ENCODE data around the gene LPXN.

Gene LPXN

DNA sequence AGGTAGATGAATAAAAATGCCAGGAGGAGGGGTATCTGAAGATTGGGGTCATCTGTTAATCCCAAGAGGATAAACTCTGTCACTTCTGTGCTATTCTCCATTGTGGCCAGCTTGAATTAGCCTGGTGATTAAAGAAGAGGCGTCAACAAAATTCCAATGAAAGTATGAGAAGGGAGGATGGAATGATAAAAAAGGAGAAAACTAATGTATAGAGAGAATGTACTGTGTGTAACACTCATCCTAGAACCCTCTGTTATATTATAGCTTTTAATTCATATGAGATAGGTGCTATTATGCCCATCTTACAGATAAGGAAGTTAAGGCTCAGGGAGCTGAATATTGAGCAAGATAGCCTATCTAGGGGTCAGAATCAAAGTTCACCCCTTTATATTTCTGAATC lies 67.7 kb downstream of the LPXN start, which contains the start of gene OR5B21:
OR5B21 (minus strand) TSS at position 101 of the 400 bp plus-strand sequence; CDS start at position 101, 0 bp downstream.
- no peak within 1 kb of the TSS for H3K4me3 ChIP-seq (ENCODE audit: low read length)
- TF ChIP-seq, protein P1, sequence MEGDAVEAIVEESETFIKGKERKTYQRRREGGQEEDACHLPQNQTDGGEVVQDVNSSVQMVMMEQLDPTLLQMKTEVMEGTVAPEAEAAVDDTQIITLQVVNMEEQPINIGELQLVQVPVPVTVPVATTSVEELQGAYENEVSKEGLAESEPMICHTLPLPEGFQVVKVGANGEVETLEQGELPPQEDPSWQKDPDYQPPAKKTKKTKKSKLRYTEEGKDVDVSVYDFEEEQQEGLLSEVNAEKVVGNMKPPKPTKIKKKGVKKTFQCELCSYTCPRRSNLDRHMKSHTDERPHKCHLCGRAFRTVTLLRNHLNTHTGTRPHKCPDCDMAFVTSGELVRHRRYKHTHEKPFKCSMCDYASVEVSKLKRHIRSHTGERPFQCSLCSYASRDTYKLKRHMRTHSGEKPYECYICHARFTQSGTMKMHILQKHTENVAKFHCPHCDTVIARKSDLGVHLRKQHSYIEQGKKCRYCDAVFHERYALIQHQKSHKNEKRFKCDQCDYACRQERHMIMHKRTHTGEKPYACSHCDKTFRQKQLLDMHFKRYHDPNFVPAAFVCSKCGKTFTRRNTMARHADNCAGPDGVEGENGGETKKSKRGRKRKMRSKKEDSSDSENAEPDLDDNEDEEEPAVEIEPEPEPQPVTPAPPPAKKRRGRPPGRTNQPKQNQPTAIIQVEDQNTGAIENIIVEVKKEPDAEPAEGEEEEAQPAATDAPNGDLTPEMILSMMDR (conservative IDR thresholded peaks at IDR 0.05; ENCODE audit: low read length), result no peak
- DNase-seq (ENCODE audit: low read depth), result no peak

- TF ChIP-seq, protein P1 (conservative IDR thresholded peaks at IDR 0.05; ENCODE audit: low read length), result no peak
- DNase-seq (ENCODE audit: low read depth), result no peak
- no peak overlapping the region for H3K4me3 ChIP-seq (ENCODE audit: low read length)
These were observed 68.3 kb downstream of the LPXN start for GRCh38 chr11:58507355-58507754.

GRCh38 chr11:58506935-58507334 lies 68.7 kb downstream of the LPXN start:
- DNase-seq (ENCODE audit: low read depth), result no peak
- TF ChIP-seq, protein P1 (conservative IDR thresholded peaks at IDR 0.05; ENCODE audit: low read length), result no peak
- H3K4me3 ChIP-seq (ENCODE audit: low read length), result no peak overlapping the region

GRCh38 chr11:58505849-58506248 lies 69.8 kb downstream of the LPXN start:
- no peak for DNase-seq (ENCODE audit: low read depth)
- TF ChIP-seq, protein P1 (conservative IDR thresholded peaks at IDR 0.05; ENCODE audit: low read length), result no peak
- no peak overlapping the region for H3K4me3 ChIP-seq (ENCODE audit: low read length)

GRCh38 chr11:58504232-58504631 lies 71.4 kb downstream of the LPXN start:
- H3K4me3 ChIP-seq (ENCODE audit: low read length), result no peak overlapping the region
- no peak for DNase-seq (ENCODE audit: low read depth)
- TF ChIP-seq, protein P1 (conservative IDR thresholded peaks at IDR 0.05; ENCODE audit: low read length), result no peak

GRCh38 chr11:58503361-58503856 lies 72.2 kb downstream of the LPXN start:
- TF ChIP-seq, protein P1 (conservative IDR thresholded peaks at IDR 0.05; ENCODE audit: low read length), result no peak
- DNase-seq (ENCODE audit: low read depth), result no peak
- no peak overlapping the region for H3K4me3 ChIP-seq (ENCODE audit: low read length)

DNA sequence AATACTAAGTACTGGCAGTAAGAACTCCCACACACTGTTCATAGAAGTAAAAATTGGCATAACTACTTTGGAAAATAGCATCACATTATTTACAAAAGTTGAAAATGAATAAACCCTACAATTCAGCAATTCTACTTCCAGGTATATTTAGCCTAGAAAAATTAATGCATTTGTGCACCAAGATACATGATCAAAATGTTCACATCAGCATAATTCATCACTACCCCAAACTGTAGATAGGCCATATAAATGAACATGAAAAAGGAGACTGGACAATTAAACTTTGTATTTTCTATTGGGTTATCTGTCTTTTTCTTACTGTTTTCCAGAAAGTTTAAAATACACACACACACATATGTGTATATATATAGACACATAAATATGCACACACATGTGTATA lies 73.7 kb downstream of the LPXN start:
- DNase-seq (ENCODE audit: low read depth), result no peak
- H3K4me3 ChIP-seq (ENCODE audit: low read length), result no peak overlapping the region
- TF ChIP-seq, protein P1 (conservative IDR thresholded peaks at IDR 0.05; ENCODE audit: low read length), result no peak

All from AG10803 (cell line).